Urothelium cell line (cell line): Measurements from ENCODE around the gene CACNG8.
A peak's percentile ranks its signal among the peaks of the same experiment; 100 is the strongest.

Experiments
- DNase-seq: peaks from one replicate; pipeline ENCODE4 v3.0.0; 2011; ENCODE audit warnings: low spot score, mixed read lengths
- FAIRE-seq: peaks from 2 replicates; lab custom pipeline; 2011; peaks lifted over from hg19 to GRCh38; lab: Jason Lieb, UNC

Gene CACNG8

GRCh38 chr19:53992211-53992610, 29.5 kb downstream of the CACNG8 start:
- FAIRE-seq: no peak
- DNase-seq: no peak

- FAIRE-seq: no peak
- no peak for DNase-seq
Observed at GRCh38 chr19:53992815-53993214, 30.1 kb downstream of the CACNG8 start.

GRCh38 chr19:53993448-53993847, 30.7 kb downstream of the CACNG8 start:
- DNase-seq (no peak), FAIRE-seq (no peak)

GRCh38 chr19:53994811-53995210, 32.1 kb downstream of the CACNG8 start:
- DNase-seq (no peak), FAIRE-seq (no peak)

- FAIRE-seq (no peak), DNase-seq (no peak)
Observed at GRCh38 chr19:53998223-53998622, 35.5 kb downstream of the CACNG8 start.

- DNase-seq (no peak), FAIRE-seq (no peak)
Observed at GRCh38 chr19:53999694-54000093, 37.0 kb downstream of the CACNG8 start.

GRCh38 chr19:54001496-54001895, 38.8 kb downstream of the CACNG8 start:
- no peak for FAIRE-seq

GRCh38 chr19:54002495-54003315, 40.0 kb downstream of the CACNG8 start:
- no peak for FAIRE-seq
- no peak for DNase-seq

More at GRCh38 chr19:54001496-54001895, 38.8 kb downstream of the CACNG8 start:
- DNase-seq: no peak

GRCh38 chr19:54009440-54009839, 46.7 kb downstream of the CACNG8 start:
- no peak for FAIRE-seq
- DNase-seq: no peak

GRCh38 chr19:54010474-54010873, 47.7 kb downstream of the CACNG8 start:
- DNase-seq: no peak
- FAIRE-seq: no peak

- FAIRE-seq (no peak), DNase-seq (no peak)
Observed at GRCh38 chr19:54011507-54012211, 48.9 kb downstream of the CACNG8 start.

GRCh38 chr19:54013866-54014265, 51.1 kb downstream of the CACNG8 start:
- FAIRE-seq: no peak
- DNase-seq: no peak

- no peak for FAIRE-seq
- DNase-seq: no peak
Observed at GRCh38 chr19:54014920-54015560, 52.3 kb downstream of the CACNG8 start.

- DNase-seq: peak; percentile 22
- no peak for FAIRE-seq
Observed at GRCh38 chr19:54017261-54017660, 54.5 kb downstream of the CACNG8 start.

- DNase-seq (no peak), FAIRE-seq (no peak)
Observed at GRCh38 chr19:54021363-54021762, 58.6 kb downstream of the CACNG8 start.

GRCh38 chr19:54021932-54022331, 59.2 kb downstream of the CACNG8 start:
- FAIRE-seq (no peak), DNase-seq (no peak)

- FAIRE-seq (no peak), DNase-seq (no peak)
Observed at GRCh38 chr19:54023191-54023590, 60.5 kb downstream of the CACNG8 start.

- no peak for DNase-seq
- FAIRE-seq: no peak
Observed at GRCh38 chr19:54024660-54025059, 61.9 kb downstream of the CACNG8 start.

- DNase-seq (no peak), FAIRE-seq (no peak)
Observed at GRCh38 chr19:54026656-54027055, 63.9 kb downstream of the CACNG8 start.

- FAIRE-seq (no peak), DNase-seq (no peak)
Observed at GRCh38 chr19:54029301-54029700, 66.6 kb downstream of the CACNG8 start.

- FAIRE-seq: no peak
- DNase-seq: peak; percentile 57
Observed at GRCh38 chr19:54029930-54030490, 67.3 kb downstream of the CACNG8 start.
